ENCODE measurements around the gene CP. TPM values are rescaled to one million over a fixed set of nuclear protein-coding genes. Genes with fewer than 3 reads are reported as not detected.

CP gene
- total RNA-seq, 1 experiment from 2014 or later: 0.52 TPM

DNA sequence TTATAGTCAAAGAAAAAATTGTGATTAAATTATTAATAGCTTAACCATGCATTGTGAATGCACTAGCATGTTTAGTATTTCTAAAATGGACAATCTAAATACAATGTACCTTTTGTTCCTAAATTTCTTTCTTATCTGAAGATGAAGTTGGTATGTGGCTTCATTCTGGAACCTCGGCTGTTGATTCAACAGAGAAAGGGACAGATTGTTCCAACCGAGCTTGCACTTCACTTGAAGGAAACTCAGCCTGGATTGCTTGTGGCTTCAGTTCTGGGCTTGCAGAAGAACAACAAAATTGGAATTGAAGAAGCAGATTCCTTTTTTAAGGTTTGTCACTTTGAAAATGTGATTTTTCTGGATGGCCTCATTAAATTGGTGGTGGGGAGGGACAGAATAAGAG is 59.6 kb downstream of the CP start:
- Histone ChIP-seq H3K4me2 (ENCODE audit: low read length) (no peak overlapping the region), H3K9ac (ENCODE audit: low read length) (no peak overlapping the region), H3K36me3 (ENCODE audit: control insufficient read depth in 1 of 2, insufficient read depth in 2 of 2, low read length in 2 of 2) (peaks cover 0 to 4% of the 10 kb centered on the region in 2 experiments; a peak in 1 of 4 replicates), H3K27ac (ENCODE audit: low read depth, low read length) (no peak overlapping the region), H3K9me3 (ENCODE audit: control insufficient read depth in 1 of 2, insufficient read depth in 1 of 2, low read depth in 1 of 2, low read length in 2 of 2) (no peaks in the 10 kb centered on the region), H4K20me1 (ENCODE audit: insufficient read depth) (no peaks in the 10 kb centered on the region), H3K4me1 (ENCODE audit: control insufficient read depth in 1 of 2, insufficient read depth in 2 of 2, low read length in 2 of 2) (no peaks in the 10 kb centered on the region), H3K4me3 (replicated peaks in 1 of 2; ENCODE audit: low read depth in 1 of 2, low read length in 2 of 2) (no peak overlapping the region), H3K27me3 (ENCODE audit: insufficient read depth, low read length) (no peaks in the 10 kb centered on the region), H3K79me2 (ENCODE audit: insufficient read depth, low read length) (no peaks in the 10 kb centered on the region), H3K9me2 (ENCODE audit: insufficient read depth) (no peaks in the 10 kb centered on the region), H2AFZ (ENCODE audit: low read depth, low read length, poor library complexity, severe bottlenecking) (no peak overlapping the region)
- BruUV-seq (replicated peaks): no TSS peak
- ChIA-PET CTCF (no interaction called here), RAD21 (ENCODE audit: low non-redundant PET in 1 of 2, low total read pairs in 2 of 2, uncharacterized antibody in 2 of 2, unreplicated experiment in 2 of 2) (no interaction called here), POLR2A (no interaction called here)
- intact Hi-C loops (cut with micrococcal nuclease): no loop called here
- no peak for TF ChIP-seq SP1 (IDR thresholded peaks at IDR 0.05; ENCODE audit: low read depth)
- no peak for TF ChIP-seq EGR1 (IDR thresholded peaks at IDR 0.05; ENCODE audit: low read depth)
- TF ChIP-seq, protein P1, sequence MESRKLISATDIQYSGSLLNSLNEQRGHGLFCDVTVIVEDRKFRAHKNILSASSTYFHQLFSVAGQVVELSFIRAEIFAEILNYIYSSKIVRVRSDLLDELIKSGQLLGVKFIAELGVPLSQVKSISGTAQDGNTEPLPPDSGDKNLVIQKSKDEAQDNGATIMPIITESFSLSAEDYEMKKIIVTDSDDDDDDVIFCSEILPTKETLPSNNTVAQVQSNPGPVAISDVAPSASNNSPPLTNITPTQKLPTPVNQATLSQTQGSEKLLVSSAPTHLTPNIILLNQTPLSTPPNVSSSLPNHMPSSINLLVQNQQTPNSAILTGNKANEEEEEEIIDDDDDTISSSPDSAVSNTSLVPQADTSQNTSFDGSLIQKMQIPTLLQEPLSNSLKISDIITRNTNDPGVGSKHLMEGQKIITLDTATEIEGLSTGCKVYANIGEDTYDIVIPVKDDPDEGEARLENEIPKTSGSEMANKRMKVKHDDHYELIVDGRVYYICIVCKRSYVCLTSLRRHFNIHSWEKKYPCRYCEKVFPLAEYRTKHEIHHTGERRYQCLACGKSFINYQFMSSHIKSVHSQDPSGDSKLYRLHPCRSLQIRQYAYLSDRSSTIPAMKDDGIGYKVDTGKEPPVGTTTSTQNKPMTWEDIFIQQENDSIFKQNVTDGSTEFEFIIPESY (IDR thresholded peaks at IDR 0.05; ENCODE audit: extremely low read depth, insufficient replicate concordance, low read length): no peak
- TF ChIP-seq, protein P2, sequence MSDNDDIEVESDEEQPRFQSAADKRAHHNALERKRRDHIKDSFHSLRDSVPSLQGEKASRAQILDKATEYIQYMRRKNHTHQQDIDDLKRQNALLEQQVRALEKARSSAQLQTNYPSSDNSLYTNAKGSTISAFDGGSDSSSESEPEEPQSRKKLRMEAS (IDR thresholded peaks at IDR 0.05): no peak
- TF ChIP-seq, protein P3, sequence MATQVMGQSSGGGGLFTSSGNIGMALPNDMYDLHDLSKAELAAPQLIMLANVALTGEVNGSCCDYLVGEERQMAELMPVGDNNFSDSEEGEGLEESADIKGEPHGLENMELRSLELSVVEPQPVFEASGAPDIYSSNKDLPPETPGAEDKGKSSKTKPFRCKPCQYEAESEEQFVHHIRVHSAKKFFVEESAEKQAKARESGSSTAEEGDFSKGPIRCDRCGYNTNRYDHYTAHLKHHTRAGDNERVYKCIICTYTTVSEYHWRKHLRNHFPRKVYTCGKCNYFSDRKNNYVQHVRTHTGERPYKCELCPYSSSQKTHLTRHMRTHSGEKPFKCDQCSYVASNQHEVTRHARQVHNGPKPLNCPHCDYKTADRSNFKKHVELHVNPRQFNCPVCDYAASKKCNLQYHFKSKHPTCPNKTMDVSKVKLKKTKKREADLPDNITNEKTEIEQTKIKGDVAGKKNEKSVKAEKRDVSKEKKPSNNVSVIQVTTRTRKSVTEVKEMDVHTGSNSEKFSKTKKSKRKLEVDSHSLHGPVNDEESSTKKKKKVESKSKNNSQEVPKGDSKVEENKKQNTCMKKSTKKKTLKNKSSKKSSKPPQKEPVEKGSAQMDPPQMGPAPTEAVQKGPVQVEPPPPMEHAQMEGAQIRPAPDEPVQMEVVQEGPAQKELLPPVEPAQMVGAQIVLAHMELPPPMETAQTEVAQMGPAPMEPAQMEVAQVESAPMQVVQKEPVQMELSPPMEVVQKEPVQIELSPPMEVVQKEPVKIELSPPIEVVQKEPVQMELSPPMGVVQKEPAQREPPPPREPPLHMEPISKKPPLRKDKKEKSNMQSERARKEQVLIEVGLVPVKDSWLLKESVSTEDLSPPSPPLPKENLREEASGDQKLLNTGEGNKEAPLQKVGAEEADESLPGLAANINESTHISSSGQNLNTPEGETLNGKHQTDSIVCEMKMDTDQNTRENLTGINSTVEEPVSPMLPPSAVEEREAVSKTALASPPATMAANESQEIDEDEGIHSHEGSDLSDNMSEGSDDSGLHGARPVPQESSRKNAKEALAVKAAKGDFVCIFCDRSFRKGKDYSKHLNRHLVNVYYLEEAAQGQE (IDR thresholded peaks at IDR 0.05; ENCODE audit: low read depth): no peak
- no peak for TF ChIP-seq RAD21 (IDR thresholded peaks at IDR 0.05; ENCODE audit: low read depth)
- TF ChIP-seq, protein P4, sequence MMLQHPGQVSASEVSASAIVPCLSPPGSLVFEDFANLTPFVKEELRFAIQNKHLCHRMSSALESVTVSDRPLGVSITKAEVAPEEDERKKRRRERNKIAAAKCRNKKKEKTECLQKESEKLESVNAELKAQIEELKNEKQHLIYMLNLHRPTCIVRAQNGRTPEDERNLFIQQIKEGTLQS (IDR thresholded peaks at IDR 0.05): no peak
- no peak for TF ChIP-seq SRF (IDR thresholded peaks at IDR 0.05; ENCODE audit: low read depth)
- TF ChIP-seq TCF7L2 (IDR thresholded peaks at IDR 0.05; ENCODE audit: borderline replicate concordance, extremely low read depth, insufficient read depth, insufficient read length): no peak
- TF ChIP-seq ELF1 (IDR thresholded peaks at IDR 0.05; ENCODE audit: borderline replicate concordance, low read depth): no peak
- no peak for TF ChIP-seq EZH2phosphoT487 (IDR thresholded peaks at IDR 0.05; ENCODE audit: borderline replicate concordance)
- TF ChIP-seq ZNF274 (IDR thresholded peaks at IDR 0.05; ENCODE audit: low read depth, low read length): no peak
- TF ChIP-seq POLR2A (IDR thresholded peaks at IDR 0.05; ENCODE audit: borderline replicate concordance, extremely low read depth, insufficient read depth, insufficient read length): no peak
- no peak for TF ChIP-seq JUND (IDR thresholded peaks at IDR 0.05)
- TF ChIP-seq SIN3A (IDR thresholded peaks at IDR 0.05; ENCODE audit: low read depth): no peak
- ATAC-seq (no peak), DNase-seq (ENCODE audit: low read depth, low spot score) (no peak)
